ENCODE results near the gene TAP1.

Gene TAP1

GRCh38 chr6:32852018-32852843 lies 1.3 kb downstream of the TAP1 start:
- DNase-seq (ENCODE audit: low read depth), result no peak
- H3K4me3 ChIP-seq (ENCODE audit: low read depth, low read length), result peak overlapping the region; percentile 90
- no peak for TF ChIP-seq CTCF (conservative IDR thresholded peaks at IDR 0.05; ENCODE audit: low read depth, low read length)

- TF ChIP-seq CTCF (conservative IDR thresholded peaks at IDR 0.05; ENCODE audit: low read depth, low read length), result no peak
- H3K4me3 ChIP-seq (ENCODE audit: low read depth, low read length), result no peak overlapping the region
- no peak for DNase-seq (ENCODE audit: low read depth)
Observed at GRCh38 chr6:32851025-32851424, 2.5 kb downstream of the TAP1 start.

DNA sequence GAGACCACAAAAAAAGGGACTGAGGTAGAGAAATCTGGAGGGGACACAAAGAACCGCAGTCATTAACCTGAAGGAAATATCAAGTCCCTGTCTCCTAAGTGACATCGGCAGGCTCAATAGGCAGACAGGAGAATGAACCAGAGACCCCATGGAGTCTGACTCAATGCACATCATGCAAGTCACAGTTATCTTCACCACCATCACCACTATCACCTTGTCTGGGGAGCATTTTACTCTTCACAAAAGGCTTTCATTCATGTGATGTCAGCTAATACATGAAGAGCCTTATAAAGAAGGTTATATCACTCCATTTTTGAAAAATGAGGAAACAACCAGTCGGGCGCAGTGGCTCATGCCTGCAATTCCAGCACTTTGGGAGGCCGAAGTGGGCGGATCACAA lies 4.4 kb downstream of the TAP1 start:
- DNase-seq (ENCODE audit: low read depth), result no peak
- H3K4me3 ChIP-seq (ENCODE audit: low read depth, low read length), result no peak overlapping the region
- no peak for TF ChIP-seq CTCF (conservative IDR thresholded peaks at IDR 0.05; ENCODE audit: low read depth, low read length)

- DNase-seq (ENCODE audit: low read depth), result no peak
- no peak for TF ChIP-seq CTCF (conservative IDR thresholded peaks at IDR 0.05; ENCODE audit: low read depth, low read length)
- H3K4me3 ChIP-seq (ENCODE audit: low read depth, low read length), result no peak overlapping the region
Observed at GRCh38 chr6:32847795-32848194, 5.7 kb downstream of the TAP1 start.

GRCh38 chr6:32847004-32847403 lies 6.5 kb downstream of the TAP1 start:
- no peak overlapping the region for H3K4me3 ChIP-seq (ENCODE audit: low read depth, low read length)
- TF ChIP-seq CTCF (conservative IDR thresholded peaks at IDR 0.05; ENCODE audit: low read depth, low read length), result no peak
- DNase-seq (ENCODE audit: low read depth), result no peak

DNA sequence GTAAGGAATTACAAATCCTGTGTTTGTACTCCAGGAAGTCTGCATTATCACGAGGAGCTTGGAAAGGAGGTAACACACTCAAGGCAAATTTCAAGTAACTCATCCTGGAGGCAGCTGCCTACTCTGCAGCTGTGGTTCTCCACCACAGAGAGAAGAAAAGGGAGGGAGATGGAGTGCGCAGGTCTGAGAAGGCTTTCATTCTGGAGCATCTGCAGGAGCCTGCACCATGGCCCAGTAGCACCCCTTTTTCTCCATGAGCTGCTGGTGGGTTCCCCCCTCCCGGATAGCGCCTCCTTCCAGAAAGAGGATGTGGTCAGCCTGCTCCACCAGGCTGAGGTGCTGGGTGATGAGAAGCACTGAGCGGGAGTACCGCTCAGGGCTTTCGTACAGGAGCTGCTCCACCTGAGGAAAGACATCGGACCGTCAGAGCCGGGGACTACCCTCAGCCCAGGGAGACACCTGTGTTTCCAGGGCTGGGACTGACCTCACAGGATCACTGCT lies 8.1 kb downstream of the TAP1 start:
- no peak overlapping the region for H3K4me3 ChIP-seq (ENCODE audit: low read depth, low read length)
- no peak for TF ChIP-seq CTCF (conservative IDR thresholded peaks at IDR 0.05; ENCODE audit: low read depth, low read length)
- no peak for DNase-seq (ENCODE audit: low read depth)
